ENCODE data around the gene HRAS. TPM values are rescaled to one million over a fixed set of nuclear protein-coding genes. Genes with fewer than 3 reads are reported as not detected.

HRAS gene
- total RNA-seq, 1 experiment from 2014 or later = 104 TPM

DNA sequence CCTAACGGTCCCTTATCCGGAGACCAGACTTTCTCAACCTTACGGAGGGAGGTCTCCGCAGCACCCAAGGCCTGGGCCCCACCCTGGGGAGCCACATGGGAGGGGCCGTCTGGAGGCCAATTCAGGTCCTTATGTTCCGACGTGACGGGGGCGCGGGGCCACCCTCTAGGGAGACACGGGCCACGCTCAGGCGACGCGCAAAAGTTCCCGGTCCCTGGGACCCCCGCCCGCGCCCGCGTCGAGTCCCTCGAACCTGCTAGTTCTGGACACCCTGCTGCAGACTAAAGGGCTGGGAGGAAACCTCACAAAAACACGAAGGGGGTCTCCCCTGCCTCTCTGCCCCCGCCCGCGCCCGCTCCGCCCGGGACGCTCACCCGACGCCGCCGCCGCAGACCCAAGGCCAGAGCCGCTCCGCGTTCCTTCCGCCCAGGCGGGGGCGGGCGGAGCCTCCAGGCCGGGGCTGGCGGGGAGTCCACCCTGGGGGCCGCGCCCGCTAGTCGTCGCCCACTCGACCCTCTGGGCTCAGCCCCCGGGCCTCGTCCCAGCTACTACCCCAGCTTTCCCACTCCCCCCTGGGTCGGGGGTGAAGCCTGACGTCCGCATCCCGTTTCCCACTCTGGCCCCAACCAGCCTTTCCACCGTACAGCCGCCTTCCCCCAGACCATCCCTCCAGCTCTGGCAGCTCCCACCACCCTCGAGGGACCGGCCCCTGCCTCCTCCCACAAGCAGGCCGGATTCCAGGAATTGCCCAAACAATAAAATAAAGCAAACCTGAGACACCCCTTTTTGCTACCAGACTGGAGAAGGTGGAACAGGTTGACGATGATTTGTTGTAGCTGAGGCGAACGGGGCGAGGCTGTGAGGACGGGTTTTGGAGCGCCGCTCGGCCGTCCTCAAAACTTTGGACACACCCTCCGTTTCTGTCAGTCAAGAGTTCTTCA lies 31.1 kb downstream of the HRAS start (continued):
- TF ChIP-seq ZBTB33 (IDR thresholded peaks at IDR 0.05; ENCODE audit: extremely low read depth, insufficient replicate concordance, low read length) = no peak
- TF ChIP-seq YY1 (IDR thresholded peaks at IDR 0.05; ENCODE audit: extremely low read depth, insufficient replicate concordance, low read depth, low read length) = no peak
- TF ChIP-seq, protein P1, sequence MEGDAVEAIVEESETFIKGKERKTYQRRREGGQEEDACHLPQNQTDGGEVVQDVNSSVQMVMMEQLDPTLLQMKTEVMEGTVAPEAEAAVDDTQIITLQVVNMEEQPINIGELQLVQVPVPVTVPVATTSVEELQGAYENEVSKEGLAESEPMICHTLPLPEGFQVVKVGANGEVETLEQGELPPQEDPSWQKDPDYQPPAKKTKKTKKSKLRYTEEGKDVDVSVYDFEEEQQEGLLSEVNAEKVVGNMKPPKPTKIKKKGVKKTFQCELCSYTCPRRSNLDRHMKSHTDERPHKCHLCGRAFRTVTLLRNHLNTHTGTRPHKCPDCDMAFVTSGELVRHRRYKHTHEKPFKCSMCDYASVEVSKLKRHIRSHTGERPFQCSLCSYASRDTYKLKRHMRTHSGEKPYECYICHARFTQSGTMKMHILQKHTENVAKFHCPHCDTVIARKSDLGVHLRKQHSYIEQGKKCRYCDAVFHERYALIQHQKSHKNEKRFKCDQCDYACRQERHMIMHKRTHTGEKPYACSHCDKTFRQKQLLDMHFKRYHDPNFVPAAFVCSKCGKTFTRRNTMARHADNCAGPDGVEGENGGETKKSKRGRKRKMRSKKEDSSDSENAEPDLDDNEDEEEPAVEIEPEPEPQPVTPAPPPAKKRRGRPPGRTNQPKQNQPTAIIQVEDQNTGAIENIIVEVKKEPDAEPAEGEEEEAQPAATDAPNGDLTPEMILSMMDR (IDR thresholded peaks at IDR 0.05 in 2 of 3, conservative IDR thresholded peaks at IDR 0.05 in 1 of 3; ENCODE audit: borderline replicate concordance in 1 of 3, insufficient read depth in 1 of 3, low read depth in 2 of 3, low read length in 2 of 3) = no peak

DNA sequence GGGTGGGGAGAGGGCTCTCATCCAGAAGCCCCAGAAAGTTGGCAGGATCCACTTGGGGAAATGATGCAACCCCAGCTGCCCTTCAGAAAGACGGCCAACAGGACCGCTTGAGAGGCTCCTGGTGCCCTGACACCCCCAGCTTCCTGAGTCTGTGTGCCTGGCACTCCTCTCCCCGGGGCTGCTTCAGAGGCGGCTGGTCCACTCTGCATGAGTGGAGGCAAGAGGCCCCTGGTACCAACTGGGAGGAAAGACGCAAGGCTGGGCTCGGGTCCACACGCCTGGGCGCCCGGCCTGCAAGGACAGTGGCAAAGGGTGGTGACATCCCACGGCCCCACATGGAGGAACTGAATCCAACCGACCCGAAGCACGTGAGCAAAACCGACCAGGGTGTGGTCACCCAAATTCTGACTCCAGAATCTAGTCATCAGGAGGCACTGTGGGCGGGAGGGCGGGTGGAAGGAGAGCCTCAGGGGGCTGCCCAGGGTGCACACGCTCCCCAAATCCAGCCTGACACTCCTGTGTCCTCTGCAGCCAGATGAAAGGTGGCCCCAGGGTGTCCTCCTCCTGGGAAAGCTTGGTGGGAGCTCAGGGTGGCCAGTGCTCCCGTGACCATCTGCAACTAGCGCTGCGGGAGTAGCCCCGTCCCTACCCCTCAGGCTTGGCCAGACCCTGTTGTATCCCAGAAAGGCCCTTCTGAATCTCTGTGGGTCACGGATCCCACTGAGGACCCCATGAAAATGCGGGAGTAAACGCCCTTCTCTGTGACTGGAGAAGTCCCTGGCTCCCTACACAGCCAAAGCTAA lies 32.0 kb downstream of the HRAS start:
- Histone ChIP-seq H3K9ac (ENCODE audit: low read length) (no peak overlapping the region), H4K20me1 (ENCODE audit: insufficient read depth) (no peaks in the 10 kb centered on the region), H3K9me3 (ENCODE audit: control insufficient read depth in 1 of 2, insufficient read depth in 1 of 2, low read depth in 1 of 2, low read length in 2 of 2) (no peaks in the 10 kb centered on the region; a peak in 1 of 4 replicates), H3K4me2 (ENCODE audit: low read length) (no peak overlapping the region), H3K4me3 (replicated peaks in 1 of 2; ENCODE audit: low read depth in 1 of 2, low read length in 2 of 2) (no peak overlapping the region), H3K27ac (ENCODE audit: low read depth, low read length) (no peak overlapping the region), H3K27me3 (ENCODE audit: insufficient read depth, low read length) (no peaks in the 10 kb centered on the region), H3K79me2 (ENCODE audit: insufficient read depth, low read length) (peaks cover 45% of the 10 kb centered on the region), H3K9me2 (ENCODE audit: insufficient read depth) (no peaks in the 10 kb centered on the region), H2AFZ (ENCODE audit: low read depth, low read length, poor library complexity, severe bottlenecking) (no peak overlapping the region), H3K36me3 (ENCODE audit: control insufficient read depth in 1 of 2, insufficient read depth in 2 of 2, low read length in 2 of 2) (peaks cover 11 to 16% of the 10 kb centered on the region in 2 experiments), H3K4me1 (ENCODE audit: control insufficient read depth in 1 of 2, insufficient read depth in 2 of 2, low read length in 2 of 2) (peaks cover 6 to 22% of the 10 kb centered on the region in 2 experiments; a peak in 3 of 4 replicates)
- BruUV-seq (replicated peaks) = no TSS peak
- ATAC-seq (no peak), DNase-seq (ENCODE audit: low read depth, low spot score) (no peak)
- intact Hi-C loops (cut with micrococcal nuclease) = no loop called here
- CTCF ChIA-PET = no interaction called here
- POLR2A ChIA-PET = no interaction called here
- RAD21 ChIA-PET (ENCODE audit: low non-redundant PET in 1 of 2, low total read pairs in 2 of 2, uncharacterized antibody in 2 of 2, unreplicated experiment in 2 of 2) = no interaction called here
- no peak for TF ChIP-seq EZH2phosphoT487 (IDR thresholded peaks at IDR 0.05; ENCODE audit: borderline replicate concordance)
- no peak for TF ChIP-seq EZH2 (IDR thresholded peaks at IDR 0.05)
- no peak for TF ChIP-seq SIN3A (IDR thresholded peaks at IDR 0.05; ENCODE audit: low read depth)

All from HCT116 (cell line).